ENCODE measurements around the gene MT3. TPM values are rescaled to one million over a fixed set of nuclear protein-coding genes. Genes with fewer than 3 reads are reported as not detected.
A peak's percentile ranks its signal among the peaks of the same experiment; 100 is the strongest.

The MT3 gene
- total RNA-seq, 1 donor from 2014 or later: not detected

DNA sequence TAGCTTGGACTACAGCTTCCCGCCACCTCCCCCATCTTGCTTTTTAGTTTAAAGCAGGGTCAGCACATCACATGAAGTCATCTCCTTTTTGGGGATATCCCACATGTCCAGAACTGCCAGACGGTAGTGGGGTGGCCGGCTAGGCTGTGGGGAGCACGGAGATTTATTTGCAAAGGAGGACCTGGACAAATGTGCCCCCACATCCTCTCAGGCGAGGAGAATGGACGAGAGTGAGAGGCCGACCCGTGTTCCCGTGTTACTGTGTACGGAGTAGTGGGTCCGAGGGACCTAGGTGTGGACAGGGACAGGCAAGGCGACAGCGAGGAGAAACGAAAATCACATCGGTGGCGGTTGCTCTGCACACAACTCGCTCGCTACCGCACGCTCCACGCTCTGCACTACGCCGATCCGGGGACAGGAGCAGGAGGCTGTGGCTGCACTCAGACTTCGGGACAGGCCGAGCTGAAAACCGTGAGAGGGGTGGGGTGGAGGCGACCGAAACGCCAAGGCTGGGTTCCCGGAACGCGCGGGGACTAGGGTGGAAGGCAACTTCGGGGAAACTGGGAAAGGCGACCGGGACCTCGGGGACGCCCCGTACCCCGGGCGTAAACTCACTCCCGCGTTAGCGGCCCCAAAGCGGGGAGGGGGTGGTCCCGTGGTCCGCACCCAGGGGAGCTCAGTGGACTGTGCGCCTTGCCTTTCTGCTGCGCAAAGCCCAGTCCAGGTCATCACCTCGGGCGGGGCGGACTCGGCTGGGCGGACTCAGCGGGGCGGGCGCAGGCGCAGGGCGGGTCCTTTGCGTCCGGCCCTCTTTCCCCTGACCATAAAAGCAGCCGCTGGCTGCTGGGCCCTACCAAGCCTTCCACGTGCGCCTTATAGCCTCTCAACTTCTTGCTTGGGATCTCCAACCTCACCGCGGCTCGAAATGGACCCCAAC, 48.8 kb downstream of the MT3 start, which contains the start of gene MT1A:
TSS of gene MT1A (plus strand) at position 853 of the 937 bp plus-strand sequence. CDS start at position 926, 73 bp downstream.
- peak; percentile 50 to 91 for DNase-seq (ENCODE audit: low spot score in 2 of 2)
- intact Hi-C loops (cut with DNase I): loop anchor here (1.0 to 10.0 kb wide), 2 partner anchors 30 to 547 kb away; partner anchors contain the start of genes MT2A, PSME3IP1 and RSPRY1
- no peaks in the 10 kb centered on the region for H3K27me3 ChIP-seq
- peaks cover 5 to 16% of the 10 kb centered on the region in 2 donors for H3K4me1 ChIP-seq
- TF ChIP-seq, protein P1, sequence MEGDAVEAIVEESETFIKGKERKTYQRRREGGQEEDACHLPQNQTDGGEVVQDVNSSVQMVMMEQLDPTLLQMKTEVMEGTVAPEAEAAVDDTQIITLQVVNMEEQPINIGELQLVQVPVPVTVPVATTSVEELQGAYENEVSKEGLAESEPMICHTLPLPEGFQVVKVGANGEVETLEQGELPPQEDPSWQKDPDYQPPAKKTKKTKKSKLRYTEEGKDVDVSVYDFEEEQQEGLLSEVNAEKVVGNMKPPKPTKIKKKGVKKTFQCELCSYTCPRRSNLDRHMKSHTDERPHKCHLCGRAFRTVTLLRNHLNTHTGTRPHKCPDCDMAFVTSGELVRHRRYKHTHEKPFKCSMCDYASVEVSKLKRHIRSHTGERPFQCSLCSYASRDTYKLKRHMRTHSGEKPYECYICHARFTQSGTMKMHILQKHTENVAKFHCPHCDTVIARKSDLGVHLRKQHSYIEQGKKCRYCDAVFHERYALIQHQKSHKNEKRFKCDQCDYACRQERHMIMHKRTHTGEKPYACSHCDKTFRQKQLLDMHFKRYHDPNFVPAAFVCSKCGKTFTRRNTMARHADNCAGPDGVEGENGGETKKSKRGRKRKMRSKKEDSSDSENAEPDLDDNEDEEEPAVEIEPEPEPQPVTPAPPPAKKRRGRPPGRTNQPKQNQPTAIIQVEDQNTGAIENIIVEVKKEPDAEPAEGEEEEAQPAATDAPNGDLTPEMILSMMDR (IDR thresholded peaks at IDR 0.05): no peak
- peak within 1 kb of the TSS; percentile 72 to 82 for H3K27ac ChIP-seq
- H3K9me3 ChIP-seq: no peaks in the 10 kb centered on the region
- no peaks in the 10 kb centered on the region for H3K36me3 ChIP-seq
- peak within 1 kb of the TSS; percentile 60 to 64 for H3K4me3 ChIP-seq

DNA sequence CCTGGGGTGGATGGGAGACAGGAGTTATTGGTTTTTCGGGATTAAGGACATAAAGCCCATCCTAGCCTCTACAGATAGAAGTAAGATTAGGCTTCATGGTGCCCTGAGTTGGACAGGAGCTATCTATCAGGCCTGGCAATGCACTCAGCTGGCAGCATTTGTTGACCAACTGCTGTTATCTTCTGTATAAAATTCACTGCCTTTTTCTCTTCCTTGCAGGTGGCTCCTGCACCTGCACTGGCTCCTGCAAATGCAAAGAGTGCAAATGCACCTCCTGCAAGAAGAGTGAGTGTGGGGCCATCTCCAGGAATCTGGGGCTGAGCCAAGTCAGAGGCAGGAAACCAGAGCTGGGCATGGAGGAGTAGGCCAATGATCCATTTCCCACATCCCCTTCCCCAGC, 49.7 kb downstream of the MT3 start:
- Histone ChIP-seq H3K9me3 (no peaks in the 10 kb centered on the region), H3K4me3 (no peak overlapping the region), H3K27ac (peak overlapping the region in 1 of 2 donors; percentile 82), H3K4me1 (peaks cover 6 to 24% of the 10 kb centered on the region in 2 donors), H3K36me3 (no peaks in the 10 kb centered on the region), H3K27me3 (no peaks in the 10 kb centered on the region)
- TF ChIP-seq, protein P1 (IDR thresholded peaks at IDR 0.05): no peak
- no peak for DNase-seq (ENCODE audit: low spot score in 2 of 2)
- intact Hi-C loops (cut with DNase I): loop anchor here (10.0 kb wide), 1 partner anchor 546 kb away; the partner anchor contains the start of genes PSME3IP1 and RSPRY1

DNA sequence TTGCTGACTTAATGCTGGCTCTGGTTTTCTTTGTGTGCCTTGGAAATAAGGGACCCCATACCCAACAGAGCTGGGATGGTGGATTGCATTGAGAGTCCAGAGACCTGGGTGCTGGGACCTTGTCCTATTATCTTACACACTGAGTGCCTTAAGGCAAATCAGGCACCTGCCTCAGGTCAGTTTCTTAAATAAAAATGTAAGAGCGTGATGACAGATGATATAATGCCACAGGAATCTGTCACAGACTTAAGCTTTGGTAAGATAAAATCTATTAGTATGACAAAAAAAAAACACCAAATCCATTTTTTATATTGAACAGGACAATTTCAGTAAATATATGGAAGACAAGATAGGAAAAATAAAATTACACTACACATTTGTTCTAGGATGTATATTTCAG, 50.7 kb downstream of the MT3 start:
- H3K27ac ChIP-seq: no peak overlapping the region
- no peaks in the 10 kb centered on the region for H3K36me3 ChIP-seq
- intact Hi-C loops (cut with DNase I): loop anchor here (5.0 kb wide), 1 partner anchor 123 kb away; no protein-coding TSS in a partner anchor
- peaks cover 6 to 24% of the 10 kb centered on the region in 2 donors for H3K4me1 ChIP-seq
- TF ChIP-seq, protein P1 (IDR thresholded peaks at IDR 0.05): no peak
- no peak overlapping the region for H3K4me3 ChIP-seq
- no peak for DNase-seq (ENCODE audit: low spot score in 2 of 2)
- H3K9me3 ChIP-seq: no peaks in the 10 kb centered on the region
- no peaks in the 10 kb centered on the region for H3K27me3 ChIP-seq

Other genes starting within 250 kb of the MT3 start
- gene AMFR, start 164.0 kb upstream of the MT3 start, total RNA-seq: 112 TPM
- 5.3 TPM for gene NUDT21, start 138.2 kb upstream of the MT3 start, total RNA-seq
- gene OGFOD1, start 138.0 kb upstream of the MT3 start, total RNA-seq: 21.9 TPM
- gene BBS2, start 69.5 kb upstream of the MT3 start, total RNA-seq: 29.4 TPM
- gene MT4, start 24.5 kb upstream of the MT3 start, total RNA-seq: not detected
- 602 TPM for gene MT2A, start 19.1 kb downstream of the MT3 start, total RNA-seq
- gene MT1E, start 36.3 kb downstream of the MT3 start, total RNA-seq: 456 TPM
- gene MT1M, start 43.1 kb downstream of the MT3 start, total RNA-seq: 105 TPM
- 183 TPM for gene MT1A, start 49.1 kb downstream of the MT3 start, total RNA-seq
- gene MT1B, start 62.4 kb downstream of the MT3 start, total RNA-seq: not detected
- 9.8 TPM for gene MT1F, start 68.4 kb downstream of the MT3 start, total RNA-seq
- gene MT1G, start 78.5 kb downstream of the MT3 start, total RNA-seq: 36.6 TPM
- gene MT1H, start 80.3 kb downstream of the MT3 start, total RNA-seq: not detected
- 2,291 TPM for gene MT1X, start 92.9 kb downstream of the MT3 start, total RNA-seq
- 419 TPM for gene NUP93, start 140.6 kb downstream of the MT3 start, total RNA-seq